Pancreas (tissue), 10 donors: ENCODE data around the gene KDM4D. TPM values are rescaled to one million over a fixed set of nuclear protein-coding genes. Genes with fewer than 3 reads are reported as not detected.
A peak's percentile ranks its signal among the peaks of the same experiment; 100 is the strongest.

ENCODE experiments used
- ATAC-seq, 4 donors: fragments of 200-7000 bp; cut with Tn5 transposase; one replicate each; pipeline versions ENCODE4 v1.8.0 to v1.9.1; 2020; ENCODE audit warnings: mild to moderate bottlenecking in 4 of 4, moderate library complexity in 4 of 4
- DNase-seq, 6 donors: peaks; one replicate each; pipeline ENCODE4 v3.0.0-alpha.2; 2020
- FAIRE-seq: peaks from 2 replicates; lab custom pipeline; 2012; peaks lifted over from hg19 to GRCh38; lab: Jason Lieb, UNC
- H3K27ac ChIP-seq, 4 donors: fragments of 200-600 bp; sonication (generic); 1 replicate in 3 of 4; 2 replicates in 1 of 4; pipeline versions ENCODE4 v1.5.0 to v1.8.0; 2020
- H3K27me3 ChIP-seq, 4 donors: fragments of 200-600 bp; one replicate each; pipeline ENCODE4 v1.8.0; 2021
- H3K36me3 ChIP-seq, 3 donors: fragments of 200-600 bp; sonication (generic) in 1 of 3; one replicate each; pipeline versions ENCODE4 v1.5.0 to v1.8.0; 2020 to 2021
- H3K4me1 ChIP-seq, 3 donors: fragments of 200-600 bp; one replicate each; pipeline ENCODE4 v1.8.0; 2021
- H3K4me3 ChIP-seq, 4 donors: fragments of 200-600 bp; sonication (generic) in 2 of 4; one replicate each; pipeline versions ENCODE4 v1.5.0 to v1.8.0; 2020 to 2021
- H3K9me3 ChIP-seq, 4 donors: fragments of 200-600 bp; one replicate each; pipeline ENCODE4 v1.8.0; 2021
- CTCF ChIP-seq, 4 donors: fragments of 200-600 bp; sonication (generic) in 3 of 4; IDR thresholded peaks; one replicate each; pipeline versions ENCODE4 v1.5.0 to v1.8.0; 2021; ENCODE audit warnings: antibody characterized with exemption in 4 of 4
- WGBS, 2 donors: extraction: QIAGEN DNeasy Blood & Tissue Kit; methylation state at CpG; one replicate each; pipeline ENCODE4 v1.1.7; 2013; 5-methylcytosine and 5-hydroxymethylcytosine counted together
- intact Hi-C, 3 donors: fragments of 100-400 bp; cut with DNase I; formaldehyde crosslinking; loops; one replicate each; pipeline versions ENCODE4 v1.11.1 to v1.14.2; 2022
- polyA plus RNA-seq, 2 donors: library from polyadenylated mRNA; stranded (reverse); fragments of 200-250 nt; gene quantifications; one replicate each; pipeline ENCODE4 v1.2.3, GENCODE V29; 2013
- total RNA-seq, 6 donors: library from RNA; stranded (reverse); fragmentation: NEBNext Ultra II Directional in 4 of 6; extraction: Animal tissue kit (Norgen Biotek cat#: 25700) in 4 of 6; gene quantifications; one replicate each; pipeline versions ENCODE4 v1.2.1 to v1.2.4, GENCODE V29; 2021 to 2023
- donor health status: healthy with polysubstance abuse.
- donor health status: DM: no; HTN: no; CAD: no; lungs with moderate emphysema.
- donor health status: DM: no; HTN: no; CAD: no.
- donor health status: control.
- donor health status: control.
- donor health status: Bipolar disorder and iron deficiency.
- donor health status: DM: yes; HTN: yes; CAD: no.
- donor health status: DM: no; HTN: no; CAD: no.
- donor health status: DM: no; HTN: no; CAD: no.
- donor health status: DM: yes; HTN: yes; CAD: no.

The KDM4D gene
- total and polyA plus RNA-seq, 8 donors: 0.14 to 0.49 (median 0.28) TPM

GRCh38 chr11:94956963-94957362 lies 16.5 kb upstream of the KDM4D start:
- H3K36me3 ChIP-seq: peaks cover 0 to 11% (median 6%) of the 10 kb centered on the region in 3 donors
- DNase-seq (no peak), ATAC-seq (no peak), FAIRE-seq (no peak)
- intact Hi-C loops: no loop called here
- H3K27ac ChIP-seq: no peak overlapping the region
- H3K4me1 ChIP-seq: no peaks in the 10 kb centered on the region
- H3K4me3 ChIP-seq: no peak overlapping the region
- 57 to 65% methylated on average over 4 of the region's 4 CpGs for WGBS, 2 donors
- TF ChIP-seq CTCF (IDR thresholded peaks at IDR 0.05): no peak
- no peaks in the 10 kb centered on the region for H3K9me3 ChIP-seq
- H3K27me3 ChIP-seq: no peaks in the 10 kb centered on the region

GRCh38 chr11:94958121-94958696 lies 15.3 kb upstream of the KDM4D start:
- H3K4me3 ChIP-seq: no peak overlapping the region
- no peak overlapping the region for H3K27ac ChIP-seq
- WGBS, 2 donors: 42 to 45% methylated on average over 2 of the region's 2 CpGs
- no peaks in the 10 kb centered on the region for H3K9me3 ChIP-seq
- FAIRE-seq (no peak), ATAC-seq (peak in 1 of 4 donors; percentile 19), DNase-seq (no peak)
- H3K27me3 ChIP-seq: no peaks in the 10 kb centered on the region
- H3K4me1 ChIP-seq: no peaks in the 10 kb centered on the region
- intact Hi-C loops: no loop called here
- H3K36me3 ChIP-seq: peaks cover 0 to 23% (median 18%) of the 10 kb centered on the region in 3 donors
- no peak for TF ChIP-seq CTCF (IDR thresholded peaks at IDR 0.05)

- no peak for FAIRE-seq
- 80 to 95% methylated on average over 2 of the region's 2 CpGs for WGBS, 2 donors
These were observed 14.3 kb upstream of the KDM4D start for GRCh38 chr11:94959179-94959578.

GRCh38 chr11:94960488-94960887 lies 13.0 kb upstream of the KDM4D start:
- H3K4me1 ChIP-seq: no peaks in the 10 kb centered on the region
- H3K36me3 ChIP-seq: peaks cover 0 to 46% (median 33%) of the 10 kb centered on the region in 3 donors
- DNase-seq (no peak), FAIRE-seq (no peak), ATAC-seq (no peak)
- TF ChIP-seq CTCF (IDR thresholded peaks at IDR 0.05): no peak
- no peak overlapping the region for H3K4me3 ChIP-seq
- H3K27ac ChIP-seq: no peak overlapping the region
- H3K9me3 ChIP-seq: no peaks in the 10 kb centered on the region
- H3K27me3 ChIP-seq: no peaks in the 10 kb centered on the region
- 94 to 95% methylated on average over 2 of the region's 2 CpGs for WGBS, 2 donors
- intact Hi-C loops: no loop called here

More at GRCh38 chr11:94959179-94959578, 14.3 kb upstream of the KDM4D start:
- Histone ChIP-seq H3K27me3 (no peaks in the 10 kb centered on the region), H3K36me3 (peaks cover 0 to 33% (median 20%) of the 10 kb centered on the region in 3 donors), H3K9me3 (no peaks in the 10 kb centered on the region), H3K4me3 (no peak overlapping the region), H3K27ac (no peak overlapping the region), H3K4me1 (no peaks in the 10 kb centered on the region)
- intact Hi-C loops: no loop called here
- ATAC-seq: no peak
- TF ChIP-seq CTCF (IDR thresholded peaks at IDR 0.05): no peak
- DNase-seq: peak in 1 of 6 donors; percentile 32

GRCh38 chr11:94961255-94961654 lies 12.3 kb upstream of the KDM4D start:
- Histone ChIP-seq H3K9me3 (no peaks in the 10 kb centered on the region), H3K4me3 (no peak overlapping the region), H3K4me1 (no peaks in the 10 kb centered on the region), H3K27me3 (no peaks in the 10 kb centered on the region), H3K27ac (no peak overlapping the region), H3K36me3 (peaks cover 0 to 51% (median 37%) of the 10 kb centered on the region in 3 donors)
- ATAC-seq: no peak
- TF ChIP-seq CTCF (IDR thresholded peaks at IDR 0.05): no peak
- no peak for FAIRE-seq
- intact Hi-C loops: no loop called here
- no peak for DNase-seq
- 93 to 97% methylated on average over 1 of the region's 1 CpG for WGBS, 2 donors
